Gastroesophageal sphincter (tissue), 4 donors: ENCODE data around the gene DBNDD2. TPM values are rescaled to one million over a fixed set of nuclear protein-coding genes. Genes with fewer than 3 reads are reported as not detected.

Experiments used
- ATAC-seq: fragments of 150-250 bp; one replicate; pipeline ENCODE4 v1.9.1; 2016; ENCODE audit warnings: mild to moderate bottlenecking, moderate library complexity
- H3K27ac ChIP-seq, 4 donors: fragments of 200-600 bp; sonication (generic) in 3 of 4; 1 replicate in 3 of 4; 2 replicates in 1 of 4; pipeline ENCODE4 v1.5.1; 2016 to 2019
- H3K27me3 ChIP-seq: fragments of 200-600 bp; sonication (generic); one replicate; pipeline ENCODE4 v1.5.1; 2019
- H3K36me3 ChIP-seq, 2 donors: fragments of 200-600 bp; sonication (generic); one replicate each; pipeline ENCODE4 v1.5.1; 2019; ENCODE audit warnings: control low read depth in 1 of 2
- H3K4me1 ChIP-seq, 3 donors: fragments of 200-600 bp; sonication (generic); 1 replicate in 2 of 3; 2 replicates in 1 of 3; pipeline ENCODE4 v1.5.1; 2016 to 2019; ENCODE audit warnings: control low read depth in 2 of 3
- H3K4me3 ChIP-seq, 2 donors: fragments of 200-600 bp; sonication (generic); one replicate each; pipeline ENCODE4 v1.5.1; 2019; ENCODE audit warnings: mild to moderate bottlenecking in 1 of 2, moderate library complexity in 1 of 2
- H3K9me3 ChIP-seq, 3 donors: fragments of 200-600 bp; sonication (generic); one replicate each; pipeline ENCODE4 v1.5.1; 2017 to 2019; ENCODE audit warnings: control low read depth in 2 of 3
- CTCF ChIP-seq, 4 experiments: fragments of 200-600 bp in 2 of 4; fragments of 450-650 bp in 2 of 4; sonication (generic) in 1 of 4; IDR thresholded peaks; one replicate each; pipeline ENCODE4 v1.5.1; 2017 to 2019; ENCODE audit warnings: antibody characterized with exemption in 4 of 4, mild to moderate bottlenecking in 2 of 4, moderate library complexity in 2 of 4
- EP300 ChIP-seq: sonication (generic); formaldehyde crosslinking; IDR thresholded peaks from one replicate; pipeline ENCODE4 v1.6.1; 2017; ENCODE audit warnings: antibody characterized with exemption, mild to moderate bottlenecking
- POLR2A ChIP-seq, 2 donors: fragments of 450-650 bp; IDR thresholded peaks; one replicate each; pipeline ENCODE4 v1.6.1; 2017; ENCODE audit warnings: antibody characterized with exemption in 2 of 2, mild to moderate bottlenecking in 2 of 2, moderate library complexity in 1 of 2
- POLR2AphosphoS5 ChIP-seq: sonication (generic); formaldehyde crosslinking; IDR thresholded peaks from one replicate; pipeline ENCODE4 v1.6.1; 2017; ENCODE audit warnings: antibody characterized with exemption
- WGBS, 2 donors: methylation state at CpG; one replicate each; pipeline ENCODE4 v1.1.5; 2018; ENCODE audit warnings: low coverage in 1 of 2; 5-methylcytosine and 5-hydroxymethylcytosine counted together
- total RNA-seq, 4 donors: library from RNA; depleted of rRNA; stranded (reverse); fragments of >200 nt; gene quantifications; one replicate each; pipeline ENCODE4 v1.1.0, GENCODE V29; 2016

DBNDD2 gene
- total RNA-seq, 4 donors from 2014 or later, result 84.9 to 132 (median 106) TPM

DNA sequence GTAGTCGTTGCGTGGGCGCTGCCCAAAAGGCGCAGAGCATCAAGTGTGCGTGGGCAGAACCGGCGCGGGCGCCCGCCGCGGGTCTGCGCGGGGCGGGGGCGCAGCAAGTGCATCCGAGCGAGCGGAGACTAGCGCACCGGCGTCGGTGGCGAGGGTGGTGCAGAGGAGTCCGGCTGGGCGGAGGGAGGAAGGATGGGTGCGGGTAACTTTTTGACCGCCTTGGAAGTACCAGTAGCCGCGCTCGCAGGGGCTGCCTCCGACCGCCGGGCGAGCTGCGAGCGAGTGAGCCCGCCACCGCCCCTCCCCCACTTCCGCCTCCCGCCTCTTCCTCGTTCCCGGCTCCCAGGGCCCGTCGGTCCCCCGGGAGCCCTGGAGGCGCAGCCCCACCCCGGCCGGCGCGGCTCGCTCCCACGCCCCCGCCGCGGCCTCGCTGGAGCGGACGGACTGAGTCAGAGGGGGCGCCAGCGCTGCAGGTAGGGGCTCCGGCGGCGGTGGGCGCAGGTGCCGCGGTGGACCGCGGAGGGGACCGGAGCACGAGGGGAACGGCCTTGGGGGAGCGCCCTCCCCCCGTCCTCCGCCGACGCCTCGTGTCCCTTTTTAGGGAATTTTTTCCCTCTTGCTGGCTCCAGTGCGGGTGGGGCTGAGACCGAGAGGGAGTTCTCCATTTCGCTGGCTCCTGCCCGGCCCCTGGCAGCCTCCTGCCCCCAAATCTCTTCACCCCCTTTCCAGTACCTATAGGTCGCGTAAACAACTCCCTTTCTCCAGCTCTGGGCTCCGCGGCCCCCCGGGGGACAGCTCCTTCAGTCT lies 1.6 kb upstream of the DBNDD2 start:
- Histone ChIP-seq H3K4me3 (peak overlapping the region; percentile 67 to 96), H3K9me3 (no peaks in the 10 kb centered on the region), H3K4me1 (peaks cover 0 to 48% (median 8%) of the 10 kb centered on the region in 3 donors), H3K27me3 (no peaks in the 10 kb centered on the region), H3K36me3 (peaks cover 0 to 31% of the 10 kb centered on the region in 2 donors), H3K27ac (peak overlapping the region; percentile 95 to 99 (median 98))
- TF ChIP-seq CTCF (IDR thresholded peaks at IDR 0.05) (peak in 1 of 4 experiments; percentile 10), EP300 (no peak), POLR2AphosphoS5 (peak; percentile 55), POLR2A (IDR thresholded peaks at IDR 0.05) (peak; percentile 27 to 46)
- 0% methylated on average over 2 of the region's 87 CpGs; no CpG with 5 or more reads in 1 of the 2 donors for WGBS, 2 donors
- ATAC-seq, result peak; percentile 83

GRCh38 chr20:45407067-45407745 lies 883 bp upstream of the DBNDD2 start:
- WGBS, 2 donors, result 5 to 44% methylated on average over 1 to 4 of the region's 30 CpGs
- TF ChIP-seq CTCF (IDR thresholded peaks at IDR 0.05) (no peak), POLR2A (IDR thresholded peaks at IDR 0.05) (peak; percentile 76), POLR2AphosphoS5 (peak; percentile 83)
- Histone ChIP-seq H3K27ac (peak overlapping the region; percentile 95 to 99 (median 98)), H3K4me3 (peak overlapping the region; percentile 67 to 96), H3K4me1 (peaks cover 0 to 48% (median 8%) of the 10 kb centered on the region in 3 donors), H3K36me3 (peaks cover 0 to 37% of the 10 kb centered on the region in 2 donors), H3K27me3 (no peaks in the 10 kb centered on the region), H3K9me3 (no peaks in the 10 kb centered on the region)
- peak; percentile 72 for ATAC-seq

- 44 to 69% methylated on average over 1 to 4 of the region's 7 CpGs for WGBS, 2 donors
- no peak for TF ChIP-seq EP300
- TF ChIP-seq CTCF (IDR thresholded peaks at IDR 0.05), result no peak
- no peak for TF ChIP-seq POLR2AphosphoS5
- no peak for TF ChIP-seq POLR2A (IDR thresholded peaks at IDR 0.05)
- no peaks in the 10 kb centered on the region for H3K9me3 ChIP-seq
- peak overlapping the region in 3 of 4 donors; percentile 95 to 98 (median 98) for H3K27ac ChIP-seq
- peak overlapping the region in 1 of 2 donors; percentile 96 for H3K4me3 ChIP-seq
- H3K4me1 ChIP-seq, result peaks cover 0 to 48% (median 8%) of the 10 kb centered on the region in 3 donors
- ATAC-seq, result no peak
- H3K36me3 ChIP-seq, result peaks cover 0 to 42% of the 10 kb centered on the region in 2 donors
- H3K27me3 ChIP-seq, result no peaks in the 10 kb centered on the region
These were observed 641 bp downstream of the DBNDD2 start for GRCh38 chr20:45408646-45409213.

DNA sequence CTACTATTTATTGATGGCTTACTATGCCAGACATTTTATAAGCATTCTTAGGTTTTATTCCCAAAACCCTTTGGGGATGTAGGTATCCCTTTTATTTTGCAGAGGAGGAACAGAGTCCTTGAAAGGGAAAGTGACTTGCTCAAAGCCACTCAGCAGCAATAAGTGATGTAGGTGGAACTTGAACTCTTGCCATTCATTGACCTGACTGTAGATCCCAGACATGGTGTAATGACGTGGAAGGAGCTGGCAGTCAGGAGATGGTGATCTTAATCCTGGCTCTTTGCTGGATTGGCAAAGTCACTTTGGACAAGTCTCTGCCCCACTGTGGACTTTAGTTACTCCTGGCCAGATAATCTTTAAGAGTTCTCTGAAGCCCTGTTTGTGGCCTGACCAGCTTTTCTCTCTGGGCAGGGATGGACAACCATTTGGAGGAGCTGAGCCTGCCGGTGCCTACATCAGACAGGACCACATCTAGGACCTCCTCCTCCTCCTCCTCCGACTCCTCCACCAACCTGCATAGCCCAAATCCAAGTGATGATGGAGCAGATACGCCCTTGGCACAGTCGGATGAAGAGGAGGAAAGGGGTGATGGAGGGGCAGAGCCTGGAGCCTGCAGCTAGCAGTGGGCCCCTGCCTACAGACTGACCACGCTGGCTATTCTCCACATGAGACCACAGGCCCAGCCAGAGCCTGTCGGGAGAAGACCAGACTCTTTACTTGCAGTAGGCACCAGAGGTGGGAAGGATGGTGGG lies 1.6 kb downstream of the DBNDD2 start:
- no peak for ATAC-seq
- 33 to 58% methylated on average over 1 to 3 of the region's 7 CpGs for WGBS, 2 donors
- Histone ChIP-seq H3K36me3 (peaks cover 0 to 42% of the 10 kb centered on the region in 2 donors), H3K9me3 (no peaks in the 10 kb centered on the region), H3K4me3 (no peak overlapping the region), H3K27ac (peak overlapping the region in 3 of 4 donors; percentile 18 to 98 (median 98)), H3K27me3 (no peaks in the 10 kb centered on the region), H3K4me1 (peaks cover 0 to 48% (median 8%) of the 10 kb centered on the region in 3 donors)
- TF ChIP-seq POLR2A (IDR thresholded peaks at IDR 0.05) (no peak), EP300 (no peak), POLR2AphosphoS5 (no peak), CTCF (IDR thresholded peaks at IDR 0.05) (no peak)
